ENCODE data around the gene CRTAP.
"Not testable (repeated sequence)": the region's sequence is repeated elsewhere in the genome, so short reads cannot be mapped to it uniquely, and the experiment has no call there.

Gene CRTAP

DNA sequence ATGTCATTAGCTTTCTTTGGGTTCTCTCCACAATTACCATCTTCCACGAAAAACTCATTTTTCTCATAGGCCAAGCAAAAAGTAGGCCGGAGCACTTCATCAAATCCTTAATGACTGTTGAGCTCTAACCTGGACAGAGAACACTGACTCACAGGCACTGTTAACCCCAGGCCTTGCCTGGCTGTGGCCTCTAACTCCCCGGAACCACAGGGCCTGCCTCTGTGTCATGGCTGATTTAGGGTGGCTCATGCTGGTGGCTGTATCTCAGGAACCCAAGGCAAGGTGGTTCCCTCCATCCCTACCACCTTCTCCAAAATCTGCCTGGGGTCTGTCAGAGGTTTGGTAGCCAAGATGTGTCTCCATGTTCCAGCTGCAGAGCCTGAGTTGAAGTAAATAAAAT is 3.6 kb downstream of the CRTAP start:
- H3K9me3 Mint-ChIP-seq: no peaks in the 10 kb centered on the region
- H3K27ac Mint-ChIP-seq: no peak overlapping the region
- no peaks in the 10 kb centered on the region for H3K27me3 Mint-ChIP-seq
- H3K36me3 Mint-ChIP-seq: peaks cover 4% of the 10 kb centered on the region
- H3K4me1 Mint-ChIP-seq: peaks cover 31% of the 10 kb centered on the region
- H3K4me3 Mint-ChIP-seq: no peak overlapping the region

DNA sequence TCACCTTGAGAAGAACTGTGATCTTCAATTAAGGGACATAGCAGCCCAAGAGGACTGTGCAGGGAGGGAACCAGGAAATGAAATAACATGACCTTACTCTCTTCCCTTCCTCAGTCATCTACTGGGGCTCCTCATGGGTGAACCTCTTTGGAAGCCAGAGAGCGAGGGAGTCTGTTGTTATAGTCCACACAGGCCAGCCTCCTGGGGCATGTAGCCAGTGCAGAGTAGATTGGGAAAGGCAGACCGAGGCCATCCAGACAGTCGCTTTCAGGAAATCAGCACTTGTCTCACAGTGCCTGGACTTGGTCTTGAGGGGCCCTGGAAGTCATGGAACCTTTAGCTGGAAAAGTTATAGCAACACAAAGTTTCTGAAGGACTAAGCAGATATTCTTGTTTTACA is 6.1 kb downstream of the CRTAP start:
- Mint-ChIP-seq H3K4me1 (peaks cover 23% of the 10 kb centered on the region), H3K27me3 (no peaks in the 10 kb centered on the region), H3K27ac (no peak overlapping the region), H3K36me3 (peaks cover 5% of the 10 kb centered on the region), H3K4me3 (no peak overlapping the region), H3K9me3 (no peaks in the 10 kb centered on the region)

DNA sequence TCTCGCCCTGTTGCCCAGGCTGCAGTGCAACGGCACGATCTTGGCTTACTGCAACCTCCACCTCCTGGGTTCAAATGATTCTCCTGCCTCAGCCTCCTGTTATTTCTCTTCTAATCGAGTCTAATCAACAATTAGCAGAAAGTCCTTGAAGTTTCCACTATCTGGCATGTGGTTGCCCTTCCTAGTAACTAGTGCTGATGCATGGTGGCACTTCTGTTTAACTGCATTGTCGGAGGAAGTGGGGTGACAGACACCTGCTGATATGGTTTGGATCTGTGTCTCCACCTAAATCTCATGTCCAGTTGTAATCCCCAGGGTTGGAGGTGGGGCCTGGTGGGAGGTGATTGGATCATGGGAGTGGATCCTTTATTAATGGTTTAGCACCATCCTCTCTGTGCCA is 9.2 kb downstream of the CRTAP start:
- peaks cover 10% of the 10 kb centered on the region for H3K4me1 Mint-ChIP-seq
- no peaks in the 10 kb centered on the region for H3K9me3 Mint-ChIP-seq
- no peak overlapping the region for H3K4me3 Mint-ChIP-seq
- no peaks in the 10 kb centered on the region for H3K27me3 Mint-ChIP-seq
- no peak overlapping the region for H3K27ac Mint-ChIP-seq
- peaks cover 10% of the 10 kb centered on the region for H3K36me3 Mint-ChIP-seq

DNA sequence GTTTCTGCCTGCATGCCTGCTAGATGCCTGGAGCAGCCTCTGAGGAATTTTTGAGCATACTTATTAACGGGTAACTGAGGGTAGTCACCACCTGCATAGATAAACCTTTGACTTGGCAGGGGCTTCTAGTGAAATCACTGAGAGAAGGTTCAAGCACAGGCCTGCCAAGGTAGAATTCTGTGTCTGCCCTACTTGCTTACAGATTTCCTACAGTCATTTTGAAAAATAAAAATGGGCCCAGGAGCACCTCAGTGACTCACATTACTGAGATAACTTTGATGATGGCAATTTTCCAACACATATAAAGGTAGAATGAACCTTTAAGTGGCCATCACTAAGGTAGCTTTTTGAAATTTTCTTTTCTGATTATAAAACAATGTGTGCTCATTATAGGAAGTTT is 10.8 kb downstream of the CRTAP start:
- H3K27ac Mint-ChIP-seq: peak overlapping the region; percentile 36
- H3K27me3 Mint-ChIP-seq: no peaks in the 10 kb centered on the region
- peaks cover 10% of the 10 kb centered on the region for H3K36me3 Mint-ChIP-seq
- peaks cover 10% of the 10 kb centered on the region for H3K4me1 Mint-ChIP-seq
- no peak overlapping the region for H3K4me3 Mint-ChIP-seq
- H3K9me3 Mint-ChIP-seq: no peaks in the 10 kb centered on the region

DNA sequence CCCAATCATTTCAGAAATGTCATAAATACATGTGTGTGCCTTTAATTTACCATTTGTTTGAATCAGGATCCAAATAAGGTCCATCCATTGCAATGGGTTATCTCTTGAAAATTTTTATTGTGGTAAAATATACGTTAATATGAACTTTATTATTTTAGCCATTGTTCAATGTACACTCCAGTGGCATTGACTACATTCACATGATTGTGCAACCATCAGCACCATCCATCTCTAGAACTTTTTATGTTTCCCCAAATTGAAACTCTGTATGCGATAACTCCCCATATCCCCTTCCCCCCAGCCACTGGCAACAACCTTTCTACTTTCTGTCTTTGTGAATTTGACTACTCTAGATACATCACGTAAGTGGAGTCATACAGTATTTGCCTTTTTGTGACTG is 12.0 kb downstream of the CRTAP start:
- Mint-ChIP-seq H3K27ac (peak overlapping the region; percentile 2), H3K9me3 (no peaks in the 10 kb centered on the region), H3K4me1 (peaks cover 10% of the 10 kb centered on the region), H3K27me3 (no peaks in the 10 kb centered on the region), H3K4me3 (no peak overlapping the region), H3K36me3 (peaks cover 8% of the 10 kb centered on the region)

DNA sequence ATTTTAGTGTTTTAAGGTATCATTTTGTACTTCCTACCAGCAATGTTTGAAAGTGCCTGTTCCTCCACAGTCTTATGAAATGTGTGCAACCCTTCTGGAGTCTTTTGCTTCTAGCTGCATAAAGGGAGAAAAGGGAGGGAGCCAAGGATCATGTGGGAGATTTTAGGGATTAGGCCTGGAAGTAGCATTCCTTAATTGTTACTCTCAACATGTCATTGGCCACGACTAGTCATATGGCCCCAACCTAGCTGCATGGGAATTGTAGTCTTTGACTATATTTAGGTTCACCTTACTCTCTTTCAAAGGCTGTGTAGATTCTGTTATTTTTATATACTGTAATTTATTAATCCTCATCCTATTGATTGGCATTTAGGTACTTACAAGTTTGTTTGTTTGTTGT is 14.9 kb downstream of the CRTAP start:
- H3K27me3 Mint-ChIP-seq: no peaks in the 10 kb centered on the region
- no peak overlapping the region for H3K4me3 Mint-ChIP-seq
- H3K9me3 Mint-ChIP-seq: no peaks in the 10 kb centered on the region
- H3K36me3 Mint-ChIP-seq: peaks cover 6% of the 10 kb centered on the region
- H3K4me1 Mint-ChIP-seq: peaks cover 14% of the 10 kb centered on the region
- H3K27ac Mint-ChIP-seq: no peak overlapping the region

DNA sequence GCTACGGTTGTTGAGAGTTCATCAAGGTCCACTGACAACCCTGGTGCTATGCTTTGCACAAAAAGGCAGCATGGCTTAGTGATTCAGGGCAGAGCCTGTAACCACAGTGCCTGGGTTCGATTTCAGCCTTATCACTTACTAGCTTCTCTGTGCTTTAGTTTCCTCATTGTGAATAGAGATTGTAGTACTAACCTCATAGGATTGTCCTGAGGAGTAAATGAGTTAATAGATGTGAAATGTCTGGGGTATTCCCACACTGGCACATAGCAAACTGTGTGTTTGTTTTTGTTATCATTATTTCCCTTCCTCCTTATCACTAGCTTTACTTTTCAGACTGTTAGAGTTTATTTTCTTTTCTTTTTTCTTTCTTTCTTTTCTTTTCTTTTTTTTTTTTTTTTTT is 16.3 kb downstream of the CRTAP start:
- H3K4me3 Mint-ChIP-seq: no peak overlapping the region
- H3K4me1 Mint-ChIP-seq: peaks cover 8% of the 10 kb centered on the region

DNA sequence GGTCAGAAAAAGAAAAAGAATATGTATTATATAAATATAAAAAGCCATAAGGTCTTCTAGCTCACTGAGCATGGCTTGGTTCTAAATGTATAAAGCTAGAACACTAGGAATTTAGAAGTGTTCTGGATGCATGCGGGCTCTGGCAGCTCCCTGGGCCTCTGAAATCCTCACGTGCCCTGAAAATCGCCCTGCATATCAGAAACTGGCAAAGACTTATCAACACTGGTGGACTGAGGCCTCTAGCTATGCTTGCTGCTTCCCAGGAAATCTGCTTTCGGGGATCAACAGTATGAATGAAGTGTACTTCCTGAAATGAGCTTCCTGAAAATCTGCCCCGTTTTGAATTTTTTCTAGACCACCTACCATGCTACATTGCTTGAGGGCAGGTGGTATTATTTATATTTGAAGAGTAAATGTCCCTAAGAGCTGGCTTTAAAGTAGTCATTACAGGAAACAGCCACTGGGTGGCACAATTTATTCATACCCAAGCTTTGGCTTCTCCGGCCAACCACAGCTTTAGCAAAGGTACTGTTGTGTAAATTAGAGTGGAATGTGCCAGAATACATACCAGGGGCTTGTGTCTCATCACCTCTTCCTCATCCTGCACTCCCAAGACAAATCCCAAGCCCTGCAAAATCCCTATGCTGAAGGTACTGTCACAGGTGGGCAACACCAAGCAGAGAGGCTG is 17.7 kb downstream of the CRTAP start:
- peaks cover 4% of the 10 kb centered on the region for H3K4me1 Mint-ChIP-seq
- H3K4me3 Mint-ChIP-seq: no peak overlapping the region
- no peaks in the 10 kb centered on the region for H3K9me3 Mint-ChIP-seq
- no peak overlapping the region for H3K27ac Mint-ChIP-seq
- peaks cover 9% of the 10 kb centered on the region for H3K36me3 Mint-ChIP-seq
- no peaks in the 10 kb centered on the region for H3K27me3 Mint-ChIP-seq

More for the DNA sequence above, 16.3 kb downstream of the CRTAP start:
- Mint-ChIP-seq H3K27ac (no peak overlapping the region), H3K36me3 (peaks cover 9% of the 10 kb centered on the region), H3K27me3 (no peaks in the 10 kb centered on the region), H3K9me3 (no peaks in the 10 kb centered on the region)

DNA sequence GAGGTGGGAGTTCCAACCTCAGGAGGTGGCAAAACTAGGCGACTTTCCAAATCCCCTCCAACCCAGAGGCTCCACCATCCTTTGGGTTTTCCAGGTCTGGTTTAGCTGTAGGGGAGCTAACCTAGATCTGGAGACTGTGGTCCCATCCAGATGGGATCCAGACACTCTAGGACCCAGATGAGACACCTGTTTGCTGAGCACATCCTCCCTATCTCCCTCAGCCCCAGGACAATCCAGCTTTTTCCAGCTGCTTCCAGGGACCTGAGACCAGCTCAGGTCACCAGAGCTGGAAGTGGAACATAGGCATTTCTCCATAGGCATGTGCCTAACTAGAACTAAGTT is 18.2 kb downstream of the CRTAP start:
- no peaks in the 10 kb centered on the region for H3K9me3 Mint-ChIP-seq
- peaks cover 11% of the 10 kb centered on the region for H3K36me3 Mint-ChIP-seq
- peaks cover 4% of the 10 kb centered on the region for H3K4me1 Mint-ChIP-seq
- H3K27ac Mint-ChIP-seq: no peak overlapping the region
- no peak overlapping the region for H3K4me3 Mint-ChIP-seq
- H3K27me3 Mint-ChIP-seq: no peaks in the 10 kb centered on the region

DNA sequence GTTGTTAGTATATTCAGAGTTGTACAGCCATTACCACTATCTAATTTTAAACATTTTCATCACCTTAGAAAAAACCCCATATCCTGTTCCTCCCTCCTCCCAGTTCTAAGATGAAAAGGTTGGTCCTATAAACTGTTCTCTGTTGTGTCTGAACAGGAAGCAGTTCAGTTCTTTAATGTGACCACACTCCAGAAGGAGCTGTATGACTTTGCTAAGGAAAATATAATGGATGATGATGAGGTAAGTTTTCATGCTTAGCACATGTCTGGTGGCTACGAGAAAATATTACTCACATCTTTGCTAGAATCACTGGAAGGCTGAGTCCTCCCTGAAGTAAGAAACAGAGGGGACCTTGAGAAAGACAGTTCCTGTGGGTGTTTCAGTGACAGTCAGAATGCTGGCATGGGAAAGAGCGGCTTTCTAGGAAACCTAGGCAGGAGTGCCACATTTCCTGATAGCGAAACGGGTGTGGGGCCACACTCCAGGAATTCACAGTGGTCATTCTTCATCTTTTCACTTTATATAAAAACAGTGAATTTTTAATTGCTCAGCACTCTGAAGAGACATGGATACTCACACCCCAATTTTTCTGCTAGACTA is 20.3 kb downstream of the CRTAP start:
- Mint-ChIP-seq H3K9me3 (no peaks in the 10 kb centered on the region), H3K36me3 (peaks cover 16% of the 10 kb centered on the region), H3K4me3 (no peak overlapping the region), H3K27ac (peak overlapping the region; percentile 65), H3K4me1 (peaks cover 4% of the 10 kb centered on the region), H3K27me3 (no peaks in the 10 kb centered on the region)

DNA sequence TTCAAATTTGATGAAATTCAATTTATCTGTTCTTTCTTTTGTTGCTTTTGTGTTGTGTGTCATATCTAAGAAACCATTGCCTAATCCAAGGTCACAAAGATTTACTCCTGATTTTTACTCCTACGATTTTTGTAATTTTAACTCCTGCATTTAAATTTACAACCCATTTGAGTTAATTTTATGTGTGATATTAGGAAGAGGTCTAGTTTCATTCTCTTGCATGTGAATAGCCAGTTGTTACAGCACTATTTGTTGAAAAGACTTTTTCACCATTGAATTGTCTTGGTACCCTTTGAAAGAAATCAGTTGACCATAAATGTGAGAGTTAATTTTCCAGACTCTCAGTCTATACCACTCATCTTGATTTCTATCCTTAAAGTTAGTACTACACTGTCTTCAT is 23.9 kb downstream of the CRTAP start:
- no peaks in the 10 kb centered on the region for H3K27me3 Mint-ChIP-seq
- H3K36me3 Mint-ChIP-seq: peaks cover 15% of the 10 kb centered on the region
- H3K27ac Mint-ChIP-seq: no peak overlapping the region
- H3K4me3 Mint-ChIP-seq: no peak overlapping the region
- no peaks in the 10 kb centered on the region for H3K9me3 Mint-ChIP-seq
- H3K4me1 Mint-ChIP-seq: no peaks in the 10 kb centered on the region

DNA sequence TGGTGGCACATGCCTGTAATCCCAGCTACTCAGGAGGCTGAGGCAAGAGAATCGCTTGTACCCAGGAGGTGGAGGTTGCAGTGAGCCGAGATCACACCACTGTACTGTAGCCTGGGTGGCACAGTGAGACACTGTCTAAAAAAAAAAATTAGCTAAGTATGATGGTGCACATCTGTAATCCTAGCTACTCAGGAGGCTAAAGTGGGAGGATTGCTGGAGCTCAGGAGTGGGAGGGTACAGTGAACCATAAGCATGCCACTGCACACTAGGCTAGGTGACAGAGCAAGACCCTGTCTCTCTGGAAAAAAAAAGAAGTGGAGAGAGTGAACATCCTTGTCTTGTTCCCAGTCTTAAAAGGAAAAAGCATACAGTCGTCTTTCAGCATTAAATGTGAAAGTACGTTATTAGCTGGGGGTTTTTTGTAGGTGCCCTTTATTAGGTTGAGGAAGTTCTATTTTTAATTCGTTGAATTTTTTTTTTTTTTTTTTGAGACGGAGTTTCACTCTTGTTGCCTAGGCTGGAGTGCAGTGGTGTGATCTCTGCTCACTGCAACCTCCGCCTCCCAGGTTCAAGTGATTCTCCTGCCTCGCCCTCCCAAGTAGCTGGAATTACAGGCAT is 25.3 kb downstream of the CRTAP start:
- H3K4me1 Mint-ChIP-seq, H3K4me3 Mint-ChIP-seq, H3K27me3 Mint-ChIP-seq, H3K9me3 Mint-ChIP-seq, H3K27ac Mint-ChIP-seq: not testable (repeated sequence)
- peaks cover 23% of the 10 kb centered on the region for H3K36me3 Mint-ChIP-seq

DNA sequence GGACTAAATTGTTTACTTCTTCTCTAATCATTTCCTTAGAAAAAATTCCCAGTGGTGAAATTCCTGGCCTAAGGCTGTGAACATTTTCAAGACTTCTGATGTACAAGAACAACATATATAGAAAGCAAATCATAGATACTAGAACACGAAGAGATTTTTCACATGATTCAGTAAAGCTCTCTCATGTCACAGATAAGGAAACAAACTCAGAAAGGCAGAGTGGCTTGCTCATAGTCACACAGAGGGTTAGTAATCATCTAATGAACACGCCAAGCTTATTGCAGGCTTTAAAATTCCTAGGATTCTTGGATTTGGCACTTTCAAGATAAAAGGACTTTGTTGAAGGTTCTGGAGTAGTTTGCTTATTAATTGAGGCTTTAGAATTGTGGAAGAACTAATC is 26.2 kb downstream of the CRTAP start:
- Mint-ChIP-seq H3K27ac (no peak overlapping the region), H3K9me3 (no peaks in the 10 kb centered on the region), H3K4me1 (no peaks in the 10 kb centered on the region), H3K36me3 (peaks cover 23% of the 10 kb centered on the region), H3K4me3 (no peak overlapping the region), H3K27me3 (no peaks in the 10 kb centered on the region)

DNA sequence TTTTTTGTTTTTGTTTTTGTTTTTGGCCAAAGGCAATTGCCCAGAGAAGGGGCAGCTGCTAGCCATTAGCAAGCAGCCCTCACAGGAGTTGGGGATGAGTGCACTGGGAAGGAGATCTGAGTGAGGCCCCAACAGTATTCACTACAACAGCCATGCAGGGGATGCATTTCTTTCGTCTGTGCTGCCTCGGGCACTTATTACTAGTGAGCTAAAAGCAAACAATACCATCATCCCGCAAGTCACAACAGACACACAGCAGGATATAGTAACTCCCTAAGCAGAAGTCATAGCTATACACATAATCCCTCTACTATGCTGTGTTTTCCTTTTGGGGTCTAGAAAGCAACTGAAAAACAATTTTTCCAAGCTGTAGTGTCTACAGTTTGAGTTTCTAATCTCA is 27.2 kb downstream of the CRTAP start:
- H3K4me3 Mint-ChIP-seq: no peak overlapping the region
- H3K4me1 Mint-ChIP-seq: no peaks in the 10 kb centered on the region
- H3K27ac Mint-ChIP-seq: no peak overlapping the region
- peaks cover 20% of the 10 kb centered on the region for H3K36me3 Mint-ChIP-seq
- H3K9me3 Mint-ChIP-seq: no peaks in the 10 kb centered on the region
- no peaks in the 10 kb centered on the region for H3K27me3 Mint-ChIP-seq

DNA sequence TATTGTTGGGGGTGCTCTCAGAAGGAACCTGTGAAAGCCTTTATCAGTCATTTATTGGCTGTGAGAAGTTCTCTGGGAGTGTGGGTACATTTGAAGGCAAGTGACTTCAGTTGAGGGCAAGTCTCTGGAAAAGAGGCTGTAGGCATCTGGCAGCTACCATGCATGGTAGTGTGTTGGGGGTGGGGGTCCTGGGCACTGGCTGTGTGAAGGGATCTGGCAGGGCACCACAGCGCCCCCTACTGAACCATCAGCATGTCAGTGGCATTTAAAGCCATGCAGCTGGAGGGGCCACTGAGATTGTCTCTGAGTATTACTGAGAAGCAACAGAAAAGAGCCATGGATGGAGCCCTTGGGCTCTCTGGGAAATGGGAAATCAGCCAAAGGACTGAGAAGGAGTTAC is 30.6 kb downstream of the CRTAP start:
- Mint-ChIP-seq H3K36me3 (peaks cover 11% of the 10 kb centered on the region), H3K27ac (no peak overlapping the region), H3K4me1 (no peaks in the 10 kb centered on the region), H3K9me3 (no peaks in the 10 kb centered on the region), H3K4me3 (no peak overlapping the region), H3K27me3 (no peaks in the 10 kb centered on the region)

DNA sequence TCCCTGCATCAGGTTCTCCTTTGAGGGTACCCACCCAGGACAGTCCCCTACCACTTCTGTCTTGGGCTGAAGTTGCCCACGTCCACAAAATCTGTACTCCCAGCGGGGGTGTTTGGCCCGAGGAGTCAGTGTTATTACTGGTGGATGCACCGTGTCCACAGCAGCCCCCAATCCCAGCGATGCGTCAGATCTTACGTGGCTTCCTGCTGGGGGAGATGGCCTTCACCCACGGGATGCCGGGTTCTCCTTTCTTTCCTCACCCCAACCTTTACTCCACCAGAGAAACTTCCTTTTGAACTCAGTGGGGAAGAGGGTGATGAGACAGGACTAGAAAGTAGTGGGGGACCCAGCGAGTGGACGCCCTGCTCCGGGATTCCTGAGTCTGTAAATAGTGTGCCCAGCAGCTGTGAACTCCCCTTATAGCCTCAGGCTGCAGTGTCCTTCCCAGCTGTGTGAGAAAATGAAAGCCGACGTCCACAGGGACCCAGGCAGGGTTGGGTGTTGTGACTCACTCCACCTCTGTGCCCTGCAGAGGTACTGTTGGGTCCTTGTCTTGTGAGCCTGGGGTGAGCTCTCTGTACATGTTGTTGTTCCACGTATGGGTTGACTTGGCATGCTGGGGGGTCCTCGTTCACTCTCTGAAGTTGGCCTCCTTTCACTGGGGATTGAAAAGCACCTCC is 31.5 kb downstream of the CRTAP start:
- H3K27me3 Mint-ChIP-seq: no peaks in the 10 kb centered on the region
- H3K9me3 Mint-ChIP-seq: no peaks in the 10 kb centered on the region
- H3K4me1 Mint-ChIP-seq: no peaks in the 10 kb centered on the region
- no peak overlapping the region for H3K27ac Mint-ChIP-seq
- H3K36me3 Mint-ChIP-seq: peaks cover 11% of the 10 kb centered on the region
- H3K4me3 Mint-ChIP-seq: no peak overlapping the region

Measured in activated naive CD4-positive, alpha-beta T cell treated with anti-CD3 and anti-CD28 coated beads, Interleukin-2, amount 50 U/mL, for 24 hours (primary cell).